GM18907 (cell line): ENCODE data around the gene SURF6.

Source experiments
- ATAC-seq: cut with Tn5 transposase; IDR thresholded peaks from one replicate; pipeline ENCODE4 v1.9.1; 2021; ENCODE audit warnings: mild to moderate bottlenecking, moderate library complexity; ENCODE audit not compliant: unreplicated experiment

SURF6 gene

GRCh38 chr9:133368249-133368881 is 32.4 kb upstream of the SURF6 start:
- no peak for ATAC-seq

- ATAC-seq = no peak
Observed at GRCh38 chr9:133367778-133368177, 31.8 kb upstream of the SURF6 start.

DNA sequence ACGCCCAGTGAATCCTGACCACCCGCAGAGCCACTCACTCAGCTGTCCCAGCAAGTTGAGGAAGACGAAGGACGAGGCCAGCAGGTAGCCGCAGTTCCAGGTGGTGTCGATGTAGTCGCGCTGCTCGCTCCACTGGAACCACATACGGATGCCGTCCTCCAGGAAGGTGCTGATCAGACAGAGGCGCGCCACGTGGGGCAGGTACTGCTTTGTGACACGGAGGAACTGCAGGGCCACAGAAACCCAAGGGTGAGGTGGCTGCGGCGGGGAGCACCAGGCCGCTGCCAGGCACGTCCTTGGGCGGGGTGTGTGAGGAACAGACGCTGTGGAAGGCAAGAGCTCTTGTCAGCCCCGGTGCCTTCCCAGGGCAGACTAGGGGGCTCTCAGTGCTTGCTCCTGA is 31.2 kb upstream of the SURF6 start:
- no peak for ATAC-seq

DNA sequence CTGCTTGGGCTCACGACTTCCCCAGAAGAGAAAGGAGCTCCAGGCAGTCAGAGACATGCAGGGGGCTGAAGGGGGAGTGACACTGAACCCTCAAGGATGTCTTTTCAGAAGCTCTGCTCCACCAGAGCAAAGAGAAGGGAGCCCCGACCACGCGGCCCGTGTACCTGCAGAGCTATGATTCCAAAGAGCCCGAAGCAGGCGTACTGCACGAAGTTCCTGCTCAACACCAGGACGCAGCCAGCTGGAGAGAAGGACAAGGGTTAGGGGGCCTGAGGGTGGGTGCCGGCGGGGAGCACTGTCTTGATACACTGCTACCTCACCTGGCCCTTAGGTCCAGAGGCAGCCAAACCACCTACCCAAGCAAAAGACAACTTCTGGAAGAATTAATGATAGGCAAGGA is 30.4 kb upstream of the SURF6 start:
- ATAC-seq = no peak

GRCh38 chr9:133362359-133363044 is 26.5 kb upstream of the SURF6 start:
- ATAC-seq = no peak

DNA sequence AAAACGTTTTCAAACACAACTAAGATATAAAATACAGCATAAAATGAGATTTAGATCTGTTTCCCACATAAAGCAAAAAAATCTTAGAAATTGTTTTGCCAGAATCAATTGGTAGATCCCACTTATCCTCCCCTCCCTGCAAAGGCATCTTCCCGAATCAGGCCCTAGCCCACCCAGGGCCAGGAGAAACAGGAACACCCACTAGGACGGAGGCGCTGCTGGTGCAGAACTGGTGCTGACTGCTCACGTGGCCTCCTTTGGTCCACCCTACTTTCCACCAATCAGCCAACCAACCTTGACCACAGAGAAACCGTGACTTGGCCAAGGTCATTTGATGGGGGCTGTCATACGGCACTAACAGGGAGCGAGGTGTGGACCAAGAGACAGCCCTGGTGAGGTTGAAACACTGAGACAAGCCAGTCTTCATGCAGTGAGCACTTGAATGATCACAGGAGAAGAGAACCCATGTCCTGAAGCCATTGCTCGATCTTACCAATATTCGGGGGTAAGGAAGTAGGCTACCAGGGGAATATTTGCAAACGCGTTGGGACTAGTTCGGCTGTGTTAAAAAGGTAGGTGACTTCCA is 25.6 kb upstream of the SURF6 start:
- no peak for ATAC-seq

DNA sequence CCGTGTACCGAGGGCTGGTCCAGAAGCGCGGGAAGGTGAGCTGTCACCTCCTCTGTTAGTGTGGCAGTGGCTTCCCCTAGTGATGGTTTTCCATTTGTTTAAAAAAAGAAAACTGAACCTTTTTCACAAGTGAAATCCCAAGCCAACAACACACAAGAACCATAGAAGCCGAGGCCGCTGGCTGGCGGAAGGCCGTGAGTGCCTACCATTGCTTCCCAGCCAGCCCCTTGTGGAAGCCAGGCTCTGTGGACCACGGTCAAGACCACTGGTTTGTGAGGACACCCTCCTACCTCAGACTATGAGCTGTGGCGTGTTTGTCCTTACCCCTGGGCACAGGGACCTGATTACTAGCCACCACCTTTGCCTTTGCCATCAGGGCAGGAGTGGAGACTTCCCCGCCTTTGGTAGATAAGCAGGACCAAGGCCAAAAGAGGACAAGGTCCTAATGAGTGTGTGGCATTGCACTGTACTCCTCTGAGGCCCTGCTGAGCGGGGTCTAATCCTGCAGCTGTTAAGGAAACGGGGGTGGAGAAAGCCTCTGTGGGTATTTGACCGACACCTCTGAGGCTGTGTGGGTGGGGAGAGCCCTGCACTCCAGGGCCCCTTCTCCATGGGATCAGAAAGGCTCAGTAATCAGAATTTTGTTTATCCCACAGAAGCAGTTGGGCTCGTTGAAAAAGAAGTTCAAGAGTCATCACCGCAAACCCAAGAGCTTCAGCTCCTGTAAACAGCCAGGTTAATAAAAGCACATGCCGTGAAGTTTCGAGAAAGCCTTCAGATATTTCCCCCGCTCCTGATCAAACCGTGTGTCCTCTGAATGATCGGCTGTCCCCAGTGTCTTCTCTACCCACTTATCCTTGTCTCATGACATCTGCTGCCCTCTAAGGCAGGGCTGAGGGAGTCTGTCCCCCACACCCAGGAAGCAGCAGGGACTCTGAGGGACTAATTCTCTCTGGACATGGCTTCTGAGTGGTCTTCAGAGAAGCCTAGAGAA is 24.7 kb upstream of the SURF6 start:
- no peak for ATAC-seq

DNA sequence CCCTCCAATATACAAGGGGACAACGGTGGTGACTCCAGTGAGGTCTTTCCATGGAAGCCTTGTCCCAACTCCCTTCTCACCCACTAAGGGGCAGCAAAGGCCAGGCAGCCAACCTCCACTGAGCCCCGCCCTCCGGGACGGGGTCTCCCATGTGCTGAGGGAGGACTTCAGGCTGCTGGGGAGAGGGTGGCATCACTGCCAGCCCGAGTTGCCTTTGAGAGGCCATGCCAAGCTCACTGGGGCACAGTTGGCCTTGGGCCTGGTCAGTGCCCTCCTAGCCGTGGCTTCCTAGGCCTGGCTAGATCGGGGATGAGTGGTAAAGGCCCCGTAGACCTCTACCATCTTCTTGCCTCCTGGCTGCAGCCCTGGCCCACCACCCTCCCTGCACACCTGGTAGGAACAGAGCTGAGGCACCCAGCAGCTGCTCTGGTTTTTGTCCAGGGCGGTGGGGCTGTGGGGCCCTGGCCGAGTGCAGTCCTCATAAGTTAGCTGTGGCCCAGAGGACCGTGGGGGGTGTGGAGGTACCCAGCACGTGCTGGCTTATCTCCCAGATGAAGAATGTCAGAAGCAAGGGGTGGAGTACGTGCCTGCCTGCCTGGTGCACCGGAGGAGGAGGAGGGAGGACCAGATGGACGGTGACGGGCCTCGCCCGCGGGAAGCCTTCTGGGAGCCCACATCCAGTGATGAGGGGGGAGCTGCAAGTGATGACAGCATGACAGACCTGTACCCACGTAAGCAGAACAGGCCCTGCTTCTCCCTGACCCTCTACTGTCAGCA is 23.6 kb upstream of the SURF6 start:
- no peak for ATAC-seq

GRCh38 chr9:133357656-133358055 is 21.7 kb upstream of the SURF6 start:
- ATAC-seq = no peak

GRCh38 chr9:133356391-133357091 is 20.6 kb upstream of the SURF6 start, which contains the start of the genes SURF1 and SURF2:
Gene SURF1, minus strand, starts transcription at chr9:133356487. Its CDS starts 34 bp downstream, at chr9:133356453.
Gene SURF2, plus strand, starts transcription at chr9:133356550. Its CDS starts 43 bp downstream, at chr9:133356593.
- ATAC-seq = peak; percentile 44

GRCh38 chr9:133355881-133356357 is 19.9 kb upstream of the SURF6 start:
- peak; percentile 20 for ATAC-seq

DNA sequence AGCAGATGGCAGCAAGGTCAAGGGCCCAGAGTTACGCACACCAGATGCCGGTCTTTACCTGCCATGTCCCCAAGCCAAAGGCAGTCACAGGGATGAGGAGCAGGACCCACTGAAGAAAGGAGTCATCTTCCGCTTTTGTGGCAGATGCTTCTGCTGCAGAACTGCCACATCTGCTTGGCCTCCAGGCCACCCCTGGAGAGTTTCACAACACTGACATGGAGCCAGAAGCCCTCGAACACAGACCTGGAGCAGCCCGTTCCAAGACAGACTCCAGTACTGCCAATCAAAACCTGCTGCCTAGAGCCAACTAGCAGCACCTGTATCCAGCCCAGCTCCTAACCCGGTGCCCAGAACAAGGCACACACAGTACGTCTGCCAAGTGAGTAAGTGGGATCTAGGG is 18.8 kb upstream of the SURF6 start:
- no peak for ATAC-seq

DNA sequence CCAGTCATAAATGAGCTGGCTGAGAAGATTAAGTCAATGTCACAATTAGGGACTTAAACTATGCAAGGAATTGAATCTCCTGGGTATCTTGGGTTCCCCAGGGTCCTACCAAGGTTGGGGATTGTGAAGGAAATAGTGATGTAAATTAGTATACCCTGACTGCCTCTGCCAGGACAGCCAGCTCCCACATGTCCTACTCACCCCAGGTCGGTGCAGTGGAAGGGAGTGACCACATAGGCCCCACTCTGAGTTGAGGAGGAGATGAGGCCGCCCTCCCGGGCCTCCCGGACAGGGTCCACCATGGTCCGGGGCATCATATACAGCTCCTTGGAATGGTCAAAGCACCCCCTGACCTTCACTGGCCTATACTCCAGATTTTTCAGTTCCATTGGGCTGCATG is 17.6 kb upstream of the SURF6 start:
- ATAC-seq = no peak

DNA sequence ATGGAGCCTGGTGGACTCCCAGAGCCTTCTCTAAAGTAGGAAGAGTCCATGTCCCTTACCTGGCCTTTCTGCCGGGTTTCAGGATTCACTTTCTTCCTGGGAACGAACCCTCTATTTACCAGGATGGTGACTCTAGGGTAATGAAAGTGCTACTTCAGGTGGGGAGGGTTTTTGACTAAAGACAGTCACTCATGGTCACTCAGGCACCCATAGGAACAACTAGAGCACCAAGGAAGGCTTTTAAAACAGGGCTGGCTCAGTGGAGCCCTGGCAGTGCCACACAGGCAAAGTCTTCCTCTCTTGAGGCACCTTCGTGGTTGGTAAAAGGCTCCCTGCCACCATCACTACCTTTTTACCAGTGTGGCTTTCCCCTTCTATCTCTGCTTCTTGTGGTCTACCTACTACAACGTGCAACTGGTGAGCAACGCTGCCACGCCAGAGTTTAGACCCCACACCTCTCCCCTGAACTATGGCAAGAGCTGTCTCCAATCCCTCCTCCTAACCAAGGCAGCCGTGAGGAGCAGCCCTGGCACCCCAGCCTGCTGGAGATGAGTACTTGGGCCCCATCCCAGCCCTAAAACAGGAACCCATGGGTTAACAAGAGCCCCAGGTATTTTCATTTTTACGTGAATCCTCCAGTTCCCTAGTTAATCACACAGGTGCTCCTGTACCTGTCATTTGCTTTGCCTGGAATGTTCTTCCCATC is 16.8 kb upstream of the SURF6 start:
- ATAC-seq = no peak

DNA sequence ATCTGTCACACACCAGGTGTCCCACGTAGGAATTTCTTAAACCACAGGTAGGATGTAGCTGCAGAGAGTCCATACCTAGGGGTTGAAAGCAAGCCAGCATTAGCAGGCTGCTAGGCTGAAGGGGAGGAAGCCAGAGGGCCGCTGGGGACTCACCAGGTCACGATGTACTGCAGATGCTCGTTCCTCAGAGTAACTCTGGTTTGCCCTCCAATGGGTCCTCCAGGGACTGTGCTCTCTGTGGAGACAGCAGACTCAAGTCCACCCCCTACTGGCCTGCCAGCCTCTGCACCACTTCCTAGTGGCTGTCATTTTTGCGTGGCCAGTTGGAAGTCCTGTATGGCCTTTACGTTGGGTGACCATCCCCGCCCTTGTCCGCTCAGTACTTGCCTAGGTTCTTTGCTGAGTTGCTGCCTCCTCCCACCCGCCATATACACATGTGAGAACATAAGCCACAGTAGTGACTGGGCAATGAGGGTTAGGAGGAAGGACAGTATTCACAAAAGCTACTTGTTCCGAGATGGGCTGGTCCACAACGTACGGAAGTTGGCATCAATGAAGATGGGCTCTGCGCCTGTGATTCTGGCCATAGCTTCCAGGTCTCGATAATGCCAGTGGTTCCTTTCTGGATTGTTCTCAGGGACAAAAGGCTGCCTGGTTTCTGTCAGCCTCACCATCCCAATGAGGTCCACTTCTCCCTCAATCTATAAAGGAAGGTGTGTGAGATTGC is 16.1 kb upstream of the SURF6 start:
- no peak for ATAC-seq

DNA sequence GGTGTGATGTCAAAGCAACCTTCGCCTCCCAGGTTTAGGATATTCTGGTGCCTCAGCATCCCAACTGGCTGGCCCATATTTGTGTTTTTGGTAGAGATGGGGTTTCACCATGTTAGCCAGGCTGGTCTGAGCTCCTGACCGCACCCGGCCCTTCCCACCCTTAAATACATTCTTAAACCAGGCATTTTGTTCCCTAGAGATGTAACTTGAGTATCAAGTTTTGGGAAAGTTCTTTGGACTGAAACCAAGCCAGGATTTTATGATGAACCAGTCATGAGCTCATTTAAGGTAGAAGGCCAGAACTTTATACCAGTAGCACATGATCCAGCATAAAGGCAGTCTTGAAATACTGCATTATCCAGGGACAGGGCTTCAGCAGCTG is 15.5 kb upstream of the SURF6 start:
- ATAC-seq = no peak

GRCh38 chr9:133349965-133350616 is 14.1 kb upstream of the SURF6 start:
- ATAC-seq = no peak
